Type B pancreatic cell (in vitro differentiated cells): ENCODE results near the gene EXOC4. TPM values are rescaled to one million over a fixed set of nuclear protein-coding genes. Genes with fewer than 3 reads are reported as not detected.

Experiments used
- DNase-seq: peaks from one replicate; pipeline ENCODE4 v3.0.0; 2021; ENCODE audit warnings: mixed read lengths; ENCODE audit not compliant: unreplicated experiment; ENCODE audit errors: extremely low spot score
- H3K27ac Mint-ChIP-seq: 2 replicates; pipeline ENCODE4 v1.8.0; 2021; ENCODE audit warnings: mild to moderate bottlenecking, mixed read lengths
- H3K27me3 Mint-ChIP-seq: 2 replicates; pipeline ENCODE4 v1.8.0; 2021; ENCODE audit warnings: mixed read lengths
- H3K36me3 Mint-ChIP-seq: 2 replicates; pipeline ENCODE4 v1.8.0; 2021; ENCODE audit warnings: mixed read lengths
- H3K4me1 Mint-ChIP-seq: one replicate; pipeline ENCODE4 v1.8.0; 2021; ENCODE audit warnings: mixed read lengths; ENCODE audit not compliant: unreplicated experiment
- H3K4me3 Mint-ChIP-seq: 2 replicates; pipeline ENCODE4 v1.8.0; 2021; ENCODE audit warnings: mild to moderate bottlenecking, mixed read lengths
- H3K9me3 Mint-ChIP-seq: 2 replicates; pipeline ENCODE4 v1.8.0; 2021; ENCODE audit warnings: mixed read lengths
- CTCF ChIP-seq: fragments of 200-600 bp; sonication (generic); conservative IDR thresholded peaks from 2 replicates; pipeline ENCODE4 v1.5.0; 2021; ENCODE audit warnings: antibody characterized with exemption, mild to moderate bottlenecking
- total RNA-seq: library from RNA; stranded (reverse); gene quantifications from 2 replicates; pipeline ENCODE4 v1.2.1, GENCODE V29; 2021; ENCODE audit warnings: low replicate concordance

The EXOC4 gene
- total RNA-seq, 1 donor from 2014 or later, result 95.5 TPM

- DNase-seq, result no peak
- Mint-ChIP-seq H3K27ac (no peak overlapping the region), H3K4me3 (no peak overlapping the region), H3K9me3 (no peaks in the 10 kb centered on the region), H3K27me3 (no peaks in the 10 kb centered on the region), H3K36me3 (no peaks in the 10 kb centered on the region), H3K4me1 (peaks cover 4% of the 10 kb centered on the region)
- no peak for TF ChIP-seq CTCF
These were observed 498.2 kb downstream of the EXOC4 start for GRCh38 chr7:133751079-133751478.

- no peaks in the 10 kb centered on the region for H3K4me1 Mint-ChIP-seq
- no peak overlapping the region for H3K4me3 Mint-ChIP-seq
- H3K27ac Mint-ChIP-seq, result no peak overlapping the region
- H3K36me3 Mint-ChIP-seq, result no peaks in the 10 kb centered on the region
- TF ChIP-seq CTCF, result no peak
- H3K27me3 Mint-ChIP-seq, result no peaks in the 10 kb centered on the region
- no peaks in the 10 kb centered on the region for H3K9me3 Mint-ChIP-seq
- DNase-seq, result no peak
These were observed 500.6 kb downstream of the EXOC4 start for GRCh38 chr7:133753513-133753912.

- Mint-ChIP-seq H3K27me3 (no peaks in the 10 kb centered on the region), H3K9me3 (no peaks in the 10 kb centered on the region), H3K27ac (no peak overlapping the region), H3K36me3 (no peaks in the 10 kb centered on the region), H3K4me1 (no peaks in the 10 kb centered on the region), H3K4me3 (no peak overlapping the region)
- TF ChIP-seq CTCF, result no peak
- DNase-seq, result no peak
These were observed 501.8 kb downstream of the EXOC4 start for GRCh38 chr7:133754708-133755107.

GRCh38 chr7:133755901-133756300 lies 503.0 kb downstream of the EXOC4 start:
- Mint-ChIP-seq H3K27me3 (no peaks in the 10 kb centered on the region), H3K36me3 (no peaks in the 10 kb centered on the region), H3K4me3 (no peak overlapping the region), H3K4me1 (no peaks in the 10 kb centered on the region), H3K27ac (no peak overlapping the region), H3K9me3 (no peaks in the 10 kb centered on the region)
- TF ChIP-seq CTCF, result no peak
- DNase-seq, result no peak

- H3K4me1 Mint-ChIP-seq, result no peaks in the 10 kb centered on the region
These were observed 508.6 kb downstream of the EXOC4 start for GRCh38 chr7:133761443-133761842.

More at GRCh38 chr7:133761443-133761842, 508.6 kb downstream of the EXOC4 start:
- Mint-ChIP-seq H3K36me3 (peaks cover 3% of the 10 kb centered on the region), H3K27me3 (no peaks in the 10 kb centered on the region), H3K9me3 (peaks cover 3% of the 10 kb centered on the region), H3K4me3 (no peak overlapping the region), H3K27ac (no peak overlapping the region)
- no peak for TF ChIP-seq CTCF
- no peak for DNase-seq
